Endothelial cell of umbilical vein (primary cell): ENCODE measurements around the gene RLN3. TPM values are rescaled to one million over a fixed set of nuclear protein-coding genes. Genes with fewer than 3 reads are reported as not detected.

Experiments used
- BruUV-seq: library from RNA; stranded (reverse); fragments of 400-500 nt; replicated peaks from 2 replicates; lab custom pipeline; 2021; lab: Mats Ljungman, UMichigan
- CTCF ChIA-PET: fragments of 300-600, 350-600 bp; sonication (Branson Sonifier 250); formaldehyde crosslinking; loops from one replicate; lab custom pipeline; 2021; ENCODE audit warnings: antibody characterized with exemption, inconsistent platforms; lab: Charles Lee
- POLR2A ChIA-PET: fragments of 300-600, 350-600 bp; sonication (Branson Sonifier 250); formaldehyde crosslinking; loops from one replicate; lab custom pipeline; 2021; ENCODE audit warnings: antibody characterized with exemption, inconsistent platforms; lab: Charles Lee
- DNase-seq: peaks from one replicate; pipeline ENCODE4 v3.0.0-alpha.2; 2011; ENCODE audit warnings: low read depth, low spot score
- FAIRE-seq: peaks from 2 replicates; lab custom pipeline; 2011; peaks lifted over from hg19 to GRCh38; lab: Jason Lieb, UNC
- H2AFZ ChIP-seq: 2 replicates; pipeline ENCODE4 v1.6.0; 2012; ENCODE audit warnings: low read depth, low read length, control low read depth, inconsistent platforms
- H3K27ac ChIP-seq: 2 replicates; pipeline ENCODE4 v1.5.1; 2011; ENCODE audit warnings: low read depth, mild to moderate bottlenecking, control low read depth, low read length, moderate library complexity; ENCODE audit not compliant: insufficient read depth
- H3K27me3 ChIP-seq, 2 experiments: 2 replicates each; pipeline versions ENCODE4 v1.6.0 to v1.6.1; 2011; ENCODE audit warnings: low read length in 2 of 2, mixed read lengths in 1 of 2; ENCODE audit not compliant: control insufficient read depth in 2 of 2, insufficient read depth in 2 of 2
- H3K36me3 ChIP-seq, 2 experiments: 2 replicates in 1 of 2; 3 replicates in 1 of 2; pipeline ENCODE4 v1.5.1; 2011; ENCODE audit warnings: low read length in 2 of 2, mild to moderate bottlenecking in 1 of 2, moderate library complexity in 1 of 2; ENCODE audit not compliant: control insufficient read depth in 2 of 2, insufficient read depth in 2 of 2; ENCODE audit errors: extremely low read depth in 1 of 2
- H3K4me1 ChIP-seq: 3 replicates; pipeline ENCODE4 v1.5.1; 2011; ENCODE audit warnings: mild to moderate bottlenecking, low read length; ENCODE audit not compliant: control insufficient read depth, insufficient read depth; ENCODE audit errors: extremely low read depth
- H3K4me2 ChIP-seq: 2 replicates; pipeline ENCODE4 v1.6.1; 2011; ENCODE audit warnings: low read length, control low read depth, mixed read lengths; ENCODE audit not compliant: insufficient read depth
- H3K4me3 ChIP-seq, 3 experiments: fragments of 200-600 bp in 1 of 3; sonication (generic), shearing (Covaris generic) in 1 of 3; replicated peaks in 1 of 3; 2 replicates each; pipeline ENCODE4 v1.5.1; 2011 to 2016; ENCODE audit warnings: control low read depth in 3 of 3, low read length in 3 of 3, mild to moderate bottlenecking in 2 of 3, inconsistent platforms in 1 of 3, low read depth in 1 of 3, moderate library complexity in 1 of 3; ENCODE audit not compliant: insufficient read depth in 1 of 3
- H3K79me2 ChIP-seq: 2 replicates; pipeline ENCODE4 v1.6.0; 2012; ENCODE audit warnings: low read length, inconsistent platforms; ENCODE audit not compliant: control insufficient read depth, insufficient read depth
- H3K9ac ChIP-seq: replicated peaks from 2 replicates; pipeline ENCODE3; 2011; ENCODE audit warnings: low read length, control low read depth; ENCODE audit not compliant: insufficient read depth; ENCODE audit errors: extremely low read depth
- H3K9me1 ChIP-seq: replicated peaks from 3 replicates; pipeline ENCODE4 v1.6.0; 2011; ENCODE audit warnings: mild to moderate bottlenecking, low read length; ENCODE audit not compliant: control insufficient read depth, insufficient read depth; ENCODE audit errors: extremely low read depth
- H3K9me3 ChIP-seq: replicated peaks from 2 replicates; pipeline ENCODE4 v1.5.1; 2012; ENCODE audit warnings: low read length, inconsistent platforms; ENCODE audit not compliant: control insufficient read depth, insufficient read depth
- H4K20me1 ChIP-seq: replicated peaks from 2 replicates; pipeline ENCODE3; 2011; ENCODE audit warnings: mild to moderate bottlenecking, low read length; ENCODE audit not compliant: control insufficient read depth, insufficient read depth; ENCODE audit errors: extremely low read depth
- MYC ChIP-seq: IDR thresholded peaks from one replicate; pipeline ENCODE4 v1.6.1; 2011; ENCODE audit warnings: mild to moderate bottlenecking, low read depth, low read length
- POLR2AphosphoS5 ChIP-seq: IDR thresholded peaks from 2 replicates; pipeline ENCODE4 v1.6.1; 2012; ENCODE audit warnings: low read depth, mild to moderate bottlenecking, control low read depth, low read length, moderate library complexity; ENCODE audit not compliant: insufficient read depth
- dilution Hi-C: fragments of 300-500 bp; cut with MboI; formaldehyde crosslinking; loops from one replicate; pipeline ENCODE4 v1.15.0; 2019; ENCODE audit warnings: low sequenced_read_pairs; ENCODE audit not compliant: extremely low pct_ligation_motif_present
- intact Hi-C: fragments of 100-400 bp; cut with micrococcal nuclease; formaldehyde crosslinking; loops from one replicate; pipeline ENCODE4 v1.10.0; 2022
- polyA plus RNA-seq, 4 experiments: library from polyadenylated mRNA; depleted of rRNA in 3 of 4; stranded (reverse) in 3 of 4; unstranded in 1 of 4; fragments of >200 nt; gene quantifications; 2 replicates each; pipeline versions ENCODE4 v1.2.1 to v1.2.3, GENCODE V29; 2011 to 2012; ENCODE audit warnings: missing spikeins in 1 of 4
- total RNA-seq: library from RNA; stranded (reverse); gene quantifications from 2 replicates; pipeline ENCODE4 v1.2.3, GENCODE V29; 2021
- TF ChIP-seq, protein P1 (sequence below), 2 donors: IDR thresholded peaks; 1 replicate in 1 of 2; 2 replicates in 1 of 2; pipeline ENCODE4 v1.5.1; 2011; ENCODE audit warnings: low read length in 2 of 2, mild to moderate bottlenecking in 2 of 2, moderate library complexity in 2 of 2, control low read depth in 1 of 2, inconsistent platforms in 1 of 2, low read depth in 1 of 2; ENCODE audit not compliant: insufficient read depth in 1 of 2; ENCODE audit errors: extremely low read depth in 1 of 2
- TF ChIP-seq, protein P2 (sequence below): IDR thresholded peaks from 2 replicates; pipeline ENCODE4 v1.6.1; 2011; ENCODE audit not compliant: insufficient read depth, insufficient read length

Gene RLN3
- total and polyA plus RNA-seq, 2 donors (not counting 3 experiments of a cell fraction or from before 2014, with no cell fraction given) = not detected

DNA sequence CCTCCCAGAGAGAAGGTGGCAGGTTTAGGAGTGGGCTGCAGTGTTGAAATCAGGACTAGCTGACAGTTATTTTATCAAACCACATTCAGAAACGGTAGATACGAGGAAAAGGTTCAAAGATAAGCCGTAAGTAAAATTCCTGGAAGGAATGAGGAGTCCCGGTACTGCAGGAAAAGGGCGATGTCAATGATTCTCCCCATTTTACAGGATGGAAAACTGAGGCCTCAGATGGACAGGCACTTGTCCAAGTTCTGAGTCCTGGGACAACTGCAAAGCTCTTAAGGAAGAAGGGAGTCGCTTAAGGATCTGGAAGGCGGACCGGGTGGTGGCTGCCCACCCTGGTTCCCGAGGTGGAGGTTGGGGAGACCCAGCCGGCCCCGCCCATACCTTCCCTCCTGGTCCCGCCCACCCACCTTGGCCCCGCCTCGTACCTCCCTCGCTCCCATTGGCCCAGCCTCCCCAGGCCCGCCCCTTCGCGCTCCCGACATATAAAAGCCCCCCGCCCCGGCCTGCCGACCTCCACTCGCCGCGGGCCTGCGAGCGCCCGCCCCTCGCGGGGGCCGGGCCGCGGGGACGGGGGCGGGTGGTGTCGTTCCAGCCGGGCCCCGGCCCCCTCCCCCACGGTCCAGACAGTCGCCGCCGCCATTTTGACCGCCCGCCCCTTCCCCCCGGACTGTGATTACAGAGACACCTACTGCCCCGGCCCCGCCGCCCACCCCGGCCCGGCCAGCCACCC lies 22.4 kb upstream of the RLN3 start:
- CTCF ChIA-PET = interaction anchor here (1.1 to 2.9 kb wide), 6 partner anchors 16 to 53 kb away, joined by 3 to 11 read pairs (median 6); partner anchors contain the start of genes DCAF15 and IL27RA
- BruUV-seq = TSS peak; percentile 44

More for the DNA sequence above, 22.4 kb upstream of the RLN3 start:
- H3K9ac ChIP-seq = peak overlapping the region; percentile 94
- peaks cover 8% of the 10 kb centered on the region for H3K79me2 ChIP-seq
- H3K4me1 ChIP-seq = peaks cover 20% of the 10 kb centered on the region
- no peaks in the 10 kb centered on the region for H3K9me1 ChIP-seq
- DNase-seq = peak; percentile 87
- peak overlapping the region; percentile 58 for H3K4me2 ChIP-seq
- no peaks in the 10 kb centered on the region for H3K9me3 ChIP-seq
- dilution Hi-C loops = no loop called here
- peak overlapping the region; percentile 50 for H2AFZ ChIP-seq
- H3K27ac ChIP-seq = peak overlapping the region; percentile 91
- TF ChIP-seq, protein P1, sequence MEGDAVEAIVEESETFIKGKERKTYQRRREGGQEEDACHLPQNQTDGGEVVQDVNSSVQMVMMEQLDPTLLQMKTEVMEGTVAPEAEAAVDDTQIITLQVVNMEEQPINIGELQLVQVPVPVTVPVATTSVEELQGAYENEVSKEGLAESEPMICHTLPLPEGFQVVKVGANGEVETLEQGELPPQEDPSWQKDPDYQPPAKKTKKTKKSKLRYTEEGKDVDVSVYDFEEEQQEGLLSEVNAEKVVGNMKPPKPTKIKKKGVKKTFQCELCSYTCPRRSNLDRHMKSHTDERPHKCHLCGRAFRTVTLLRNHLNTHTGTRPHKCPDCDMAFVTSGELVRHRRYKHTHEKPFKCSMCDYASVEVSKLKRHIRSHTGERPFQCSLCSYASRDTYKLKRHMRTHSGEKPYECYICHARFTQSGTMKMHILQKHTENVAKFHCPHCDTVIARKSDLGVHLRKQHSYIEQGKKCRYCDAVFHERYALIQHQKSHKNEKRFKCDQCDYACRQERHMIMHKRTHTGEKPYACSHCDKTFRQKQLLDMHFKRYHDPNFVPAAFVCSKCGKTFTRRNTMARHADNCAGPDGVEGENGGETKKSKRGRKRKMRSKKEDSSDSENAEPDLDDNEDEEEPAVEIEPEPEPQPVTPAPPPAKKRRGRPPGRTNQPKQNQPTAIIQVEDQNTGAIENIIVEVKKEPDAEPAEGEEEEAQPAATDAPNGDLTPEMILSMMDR (IDR thresholded peaks at IDR 0.05; ENCODE audit: extremely low read depth in 1 of 2, insufficient read depth in 1 of 2, low read depth in 1 of 2, low read length in 2 of 2) = no peak
- TF ChIP-seq POLR2AphosphoS5 = peak; percentile 82
- TF ChIP-seq MYC = no peak
- TF ChIP-seq, protein P2, sequence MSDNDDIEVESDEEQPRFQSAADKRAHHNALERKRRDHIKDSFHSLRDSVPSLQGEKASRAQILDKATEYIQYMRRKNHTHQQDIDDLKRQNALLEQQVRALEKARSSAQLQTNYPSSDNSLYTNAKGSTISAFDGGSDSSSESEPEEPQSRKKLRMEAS = no peak
- no peaks in the 10 kb centered on the region for H4K20me1 ChIP-seq
- POLR2A ChIA-PET = interaction anchor here (0.6 to 0.8 kb wide), 3 partner anchors 7 to 79 kb away, joined by 3 to 13 read pairs (median 4); no protein-coding TSS in a partner anchor
- intact Hi-C loops = loop anchor here (1.0 to 5.0 kb wide), 9 partner anchors 19 to 903 kb away; partner anchors contain the start of genes DCAF15, LYL1 and MISP3
- FAIRE-seq = no peak
- no peaks in the 10 kb centered on the region for H3K36me3 ChIP-seq
- H3K4me3 ChIP-seq = peak overlapping the region; percentile 61 to 73 (median 69)
- no peaks in the 10 kb centered on the region for H3K27me3 ChIP-seq
